Liver (tissue), 9 donors: ENCODE data around the gene ADGRD1. TPM values are rescaled to one million over a fixed set of nuclear protein-coding genes. Genes with fewer than 3 reads are reported as not detected.

Experiments used
- DNase-seq: peaks from one replicate; pipeline ENCODE4 v3.0.0-alpha.2; 2017; ENCODE audit warnings: low spot score
- H3K27ac ChIP-seq, 2 donors: one replicate each; pipeline ENCODE4 v1.7.0; 2013; ENCODE audit warnings: inconsistent platforms in 2 of 2, low read length in 2 of 2, control low read depth in 1 of 2, low read depth in 1 of 2, mild to moderate bottlenecking in 1 of 2
- H3K27me3 ChIP-seq, 4 donors: one replicate each; pipeline versions ENCODE4 v1.6.1 to v1.7.0; 2013; ENCODE audit warnings: low read length in 3 of 4, inconsistent platforms in 1 of 4, mild to moderate bottlenecking in 1 of 4, moderate library complexity in 1 of 4; ENCODE audit not compliant: control insufficient read depth in 4 of 4, insufficient read depth in 4 of 4
- H3K36me3 ChIP-seq, 4 donors: one replicate each; pipeline versions ENCODE4 v1.6.1 to v1.7.0; 2013; ENCODE audit warnings: low read length in 3 of 4, mild to moderate bottlenecking in 3 of 4, low read depth in 1 of 4, moderate library complexity in 1 of 4; ENCODE audit not compliant: control insufficient read depth in 4 of 4, insufficient read depth in 3 of 4
- H3K4me1 ChIP-seq, 4 donors: one replicate each; pipeline versions ENCODE4 v1.6.1 to v1.7.0; 2013; ENCODE audit warnings: low read length in 3 of 4, mild to moderate bottlenecking in 3 of 4, moderate library complexity in 1 of 4; ENCODE audit not compliant: control insufficient read depth in 4 of 4, insufficient read depth in 4 of 4
- H3K4me3 ChIP-seq, 3 donors: one replicate each; pipeline versions ENCODE4 v1.6.1 to v1.7.0; 2013; ENCODE audit warnings: low read length in 3 of 3, control low read depth in 1 of 3, low read depth in 1 of 3, mild to moderate bottlenecking in 1 of 3
- H3K9ac ChIP-seq, 2 donors: one replicate each; pipeline ENCODE4 v1.7.0; 2013; ENCODE audit warnings: low read length in 2 of 2, mild to moderate bottlenecking in 2 of 2, moderate library complexity in 2 of 2, control low read depth in 1 of 2, low read depth in 1 of 2
- H3K9me3 ChIP-seq, 4 donors: one replicate each; pipeline versions ENCODE4 v1.6.1 to v1.7.0; 2013; ENCODE audit warnings: low read length in 3 of 4; ENCODE audit not compliant: control insufficient read depth in 4 of 4
- EGR1 ChIP-seq, 2 donors: IDR thresholded peaks; 2 replicates each; pipeline ENCODE4 v1.6.1; 2016 to 2018; ENCODE audit warnings: antibody characterized with exemption in 2 of 2, low read depth in 2 of 2
- FOXA2 ChIP-seq: IDR thresholded peaks from 2 replicates; pipeline ENCODE4 v1.6.1; 2016; ENCODE audit warnings: antibody characterized with exemption
- GABPA ChIP-seq, 2 donors: IDR thresholded peaks in 1 of 2; conservative IDR thresholded peaks in 1 of 2; 2 replicates each; pipeline ENCODE4 v1.6.1; 2016; ENCODE audit warnings: antibody characterized with exemption in 2 of 2, mild to moderate bottlenecking in 1 of 2, moderate library complexity in 1 of 2
- HNF4A ChIP-seq, 2 donors: conservative IDR thresholded peaks; 2 replicates each; pipeline ENCODE4 v1.6.1; 2016; ENCODE audit warnings: antibody characterized with exemption in 2 of 2, mild to moderate bottlenecking in 2 of 2
- HNF4G ChIP-seq: IDR thresholded peaks from 2 replicates; pipeline ENCODE4 v1.6.1; 2016; ENCODE audit warnings: antibody characterized with exemption
- JUND ChIP-seq, 2 donors: IDR thresholded peaks; 2 replicates each; pipeline ENCODE4 v1.6.1; 2016; ENCODE audit warnings: antibody characterized with exemption in 2 of 2
- RAD21 ChIP-seq, 2 donors: IDR thresholded peaks; 2 replicates each; pipeline ENCODE4 v1.6.1; 2016; ENCODE audit warnings: antibody characterized with exemption in 2 of 2, mild to moderate bottlenecking in 2 of 2
- RXRA ChIP-seq, 2 donors: IDR thresholded peaks; 2 replicates each; pipeline ENCODE4 v1.6.1; 2017 to 2018; ENCODE audit warnings: antibody characterized with exemption in 2 of 2, mild to moderate bottlenecking in 1 of 2
- SP1 ChIP-seq: IDR thresholded peaks from 2 replicates; pipeline ENCODE4 v1.6.1; 2018; ENCODE audit warnings: antibody characterized with exemption, mild to moderate bottlenecking
- TAF1 ChIP-seq: conservative IDR thresholded peaks from 2 replicates; pipeline ENCODE4 v1.6.1; 2016; ENCODE audit warnings: antibody characterized with exemption, mild to moderate bottlenecking
- YY1 ChIP-seq: IDR thresholded peaks from 2 replicates; pipeline ENCODE4 v1.6.1; 2016; ENCODE audit warnings: antibody characterized with exemption, mild to moderate bottlenecking
- WGBS: extraction: QIAGEN DNeasy Blood & Tissue Kit; methylation state at CpG from one replicate; pipeline ENCODE4 v1.1.7; 2013; 5-methylcytosine and 5-hydroxymethylcytosine counted together
- polyA plus RNA-seq, 2 donors: library from polyadenylated mRNA; stranded (reverse) in 1 of 2; unstranded in 1 of 2; fragments of 200-250 nt in 1 of 2; fragments of >200 nt in 1 of 2; fragmentation: Nextera tagmentation in 1 of 2; extraction: Ambion mirVana in 1 of 2; gene quantifications; one replicate each; pipeline versions ENCODE4 v1.2.1 to v1.2.3, GENCODE V29; 2013 to 2015
- total RNA-seq, 2 donors: library from RNA; depleted of rRNA; stranded (reverse); fragments of >200 nt; gene quantifications; one replicate each; pipeline ENCODE4 v1.2.3, GENCODE V29; 2014
- TF ChIP-seq, protein P1 (sequence below): IDR thresholded peaks from 2 replicates; pipeline ENCODE4 v1.6.1; 2016; ENCODE audit warnings: antibody characterized with exemption
- TF ChIP-seq, protein P2 (sequence below): IDR thresholded peaks from 2 replicates; pipeline ENCODE4 v1.6.1; 2016; ENCODE audit warnings: antibody characterized with exemption
- TF ChIP-seq, protein P3 (sequence below): IDR thresholded peaks from 2 replicates; pipeline ENCODE4 v1.6.1; 2016; ENCODE audit warnings: antibody characterized with exemption
- TF ChIP-seq, protein P4 (sequence below): IDR thresholded peaks from 2 replicates; pipeline ENCODE4 v1.6.1; 2016; ENCODE audit warnings: antibody characterized with exemption, mild to moderate bottlenecking
- TF ChIP-seq, protein P5 (sequence below): fragments of 150-350 bp; IDR thresholded peaks from 2 replicates; pipeline ENCODE4 v1.5.1; 2017; ENCODE audit warnings: improper control_type of control experiment, low read depth, low read length; ENCODE audit not compliant: missing input control
- donor health status: healthy.
- donor health status: healthy.
- donor health status: healthy.
- donor health status: healthy.
- donor health status: healthy.

Gene ADGRD1
- total and polyA plus RNA-seq, 4 donors, result 2.7 to 7.1 (median 4.6) TPM

DNA sequence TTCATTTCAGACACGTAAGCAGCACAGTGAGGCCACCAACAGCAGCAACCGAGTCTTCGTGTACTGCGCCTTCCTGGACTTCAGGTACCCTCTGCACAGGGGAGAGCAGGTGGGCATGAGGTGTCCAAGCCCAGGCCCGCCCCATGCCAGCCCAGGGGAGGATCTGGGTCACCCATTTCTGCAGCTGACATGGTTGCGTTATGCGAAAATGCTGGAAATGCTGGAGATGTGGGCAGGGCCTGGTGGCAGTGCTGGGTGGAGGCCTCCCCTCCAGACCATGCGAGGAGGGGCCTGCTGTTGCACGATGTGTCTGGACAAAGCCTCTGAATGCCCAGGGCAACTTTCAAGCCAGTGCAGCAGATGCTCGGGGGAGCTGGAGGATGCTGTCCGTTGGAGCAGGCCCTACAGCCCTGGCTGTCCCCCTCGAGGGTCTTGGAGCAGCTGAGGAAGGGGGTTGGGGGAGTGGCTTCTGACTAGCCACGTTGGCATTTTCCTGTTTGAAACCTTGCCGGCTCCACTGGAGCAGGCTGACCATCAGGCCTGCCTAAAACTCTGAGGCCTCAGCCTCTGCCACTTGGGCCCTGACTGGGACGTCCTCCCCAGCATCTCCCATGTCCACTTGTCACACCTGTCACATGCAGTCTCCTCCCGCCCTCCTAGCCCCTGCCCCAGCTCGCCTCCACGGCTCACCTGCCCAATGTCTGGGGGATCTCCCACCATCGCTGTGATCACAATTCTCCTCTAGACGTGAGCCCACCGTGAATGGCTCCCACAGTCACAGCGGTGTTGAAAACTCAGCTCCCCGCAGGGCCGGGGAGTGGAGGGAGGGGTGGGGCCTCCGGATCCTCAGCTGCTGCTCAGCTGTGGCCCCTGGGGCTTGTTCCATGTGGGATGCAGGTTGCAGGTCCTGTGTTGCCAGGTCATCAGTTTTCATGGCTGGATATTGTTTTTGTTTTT is 123.4 kb downstream of the ADGRD1 start:
- Histone ChIP-seq H3K9ac (no peak overlapping the region), H3K36me3 (no peaks in the 10 kb centered on the region), H3K9me3 (peaks cover 0 to 4% (median 2%) of the 10 kb centered on the region in 4 donors), H3K27ac (no peak overlapping the region), H3K27me3 (no peaks in the 10 kb centered on the region), H3K4me3 (no peak overlapping the region), H3K4me1 (no peaks in the 10 kb centered on the region)
- DNase-seq, result no peak
- TF ChIP-seq, protein P1, sequence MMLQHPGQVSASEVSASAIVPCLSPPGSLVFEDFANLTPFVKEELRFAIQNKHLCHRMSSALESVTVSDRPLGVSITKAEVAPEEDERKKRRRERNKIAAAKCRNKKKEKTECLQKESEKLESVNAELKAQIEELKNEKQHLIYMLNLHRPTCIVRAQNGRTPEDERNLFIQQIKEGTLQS, result no peak
- TF ChIP-seq EGR1 (IDR thresholded peaks at IDR 0.05; ENCODE audit: low read depth in 2 of 2) (no peak), GABPA (IDR thresholded peaks at IDR 0.05 in 1 of 2, conservative IDR thresholded peaks at IDR 0.05 in 1 of 2) (no peak), RXRA (IDR thresholded peaks at IDR 0.05) (no peak), HNF4G (no peak), RAD21 (IDR thresholded peaks at IDR 0.05) (no peak), SP1 (no peak)
- TF ChIP-seq, protein P2, sequence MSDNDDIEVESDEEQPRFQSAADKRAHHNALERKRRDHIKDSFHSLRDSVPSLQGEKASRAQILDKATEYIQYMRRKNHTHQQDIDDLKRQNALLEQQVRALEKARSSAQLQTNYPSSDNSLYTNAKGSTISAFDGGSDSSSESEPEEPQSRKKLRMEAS, result no peak
- TF ChIP-seq, protein P3, sequence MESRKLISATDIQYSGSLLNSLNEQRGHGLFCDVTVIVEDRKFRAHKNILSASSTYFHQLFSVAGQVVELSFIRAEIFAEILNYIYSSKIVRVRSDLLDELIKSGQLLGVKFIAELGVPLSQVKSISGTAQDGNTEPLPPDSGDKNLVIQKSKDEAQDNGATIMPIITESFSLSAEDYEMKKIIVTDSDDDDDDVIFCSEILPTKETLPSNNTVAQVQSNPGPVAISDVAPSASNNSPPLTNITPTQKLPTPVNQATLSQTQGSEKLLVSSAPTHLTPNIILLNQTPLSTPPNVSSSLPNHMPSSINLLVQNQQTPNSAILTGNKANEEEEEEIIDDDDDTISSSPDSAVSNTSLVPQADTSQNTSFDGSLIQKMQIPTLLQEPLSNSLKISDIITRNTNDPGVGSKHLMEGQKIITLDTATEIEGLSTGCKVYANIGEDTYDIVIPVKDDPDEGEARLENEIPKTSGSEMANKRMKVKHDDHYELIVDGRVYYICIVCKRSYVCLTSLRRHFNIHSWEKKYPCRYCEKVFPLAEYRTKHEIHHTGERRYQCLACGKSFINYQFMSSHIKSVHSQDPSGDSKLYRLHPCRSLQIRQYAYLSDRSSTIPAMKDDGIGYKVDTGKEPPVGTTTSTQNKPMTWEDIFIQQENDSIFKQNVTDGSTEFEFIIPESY, result no peak
- WGBS, result 86% methylated on average over 25 of the region's 25 CpGs

DNA sequence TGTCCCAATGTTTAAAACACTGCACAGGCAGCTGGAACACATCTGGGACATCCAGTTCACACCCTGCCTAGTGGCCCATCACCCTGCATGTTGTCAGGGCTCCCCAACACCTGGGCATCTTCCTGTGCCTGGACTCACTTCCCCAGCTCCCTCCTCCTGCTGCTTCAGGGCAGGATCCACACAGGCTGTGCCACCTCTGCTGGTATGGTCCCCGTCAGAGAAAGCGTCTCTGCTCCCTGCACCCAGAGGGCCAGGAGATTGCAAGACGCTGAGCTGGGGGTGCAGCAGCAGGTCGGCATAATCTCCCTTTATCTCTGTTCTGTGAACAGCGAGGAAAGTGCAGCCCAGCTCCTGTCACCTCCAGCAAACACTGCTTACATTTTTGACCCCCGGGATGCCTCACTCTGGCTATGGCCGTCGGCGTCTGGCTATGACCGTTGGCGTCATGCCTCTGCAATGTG is 124.3 kb downstream of the ADGRD1 start:
- Histone ChIP-seq H3K4me1 (no peaks in the 10 kb centered on the region), H3K27ac (no peak overlapping the region), H3K9me3 (peaks cover 0 to 4% (median 1%) of the 10 kb centered on the region in 4 donors), H3K9ac (no peak overlapping the region), H3K36me3 (no peaks in the 10 kb centered on the region), H3K4me3 (no peak overlapping the region), H3K27me3 (no peaks in the 10 kb centered on the region)
- WGBS, result 78% methylated on average over 11 of the region's 11 CpGs
- no peak for DNase-seq
- TF ChIP-seq, protein P3, result no peak
- TF ChIP-seq, protein P2, result no peak
- TF ChIP-seq, protein P1, result no peak
- TF ChIP-seq GABPA (IDR thresholded peaks at IDR 0.05 in 1 of 2, conservative IDR thresholded peaks at IDR 0.05 in 1 of 2) (no peak), FOXA2 (no peak), JUND (IDR thresholded peaks at IDR 0.05) (no peak), HNF4G (no peak), TAF1 (no peak), HNF4A (conservative IDR thresholded peaks at IDR 0.05) (no peak), YY1 (no peak), RXRA (IDR thresholded peaks at IDR 0.05) (no peak), SP1 (no peak)
- TF ChIP-seq, protein P4, sequence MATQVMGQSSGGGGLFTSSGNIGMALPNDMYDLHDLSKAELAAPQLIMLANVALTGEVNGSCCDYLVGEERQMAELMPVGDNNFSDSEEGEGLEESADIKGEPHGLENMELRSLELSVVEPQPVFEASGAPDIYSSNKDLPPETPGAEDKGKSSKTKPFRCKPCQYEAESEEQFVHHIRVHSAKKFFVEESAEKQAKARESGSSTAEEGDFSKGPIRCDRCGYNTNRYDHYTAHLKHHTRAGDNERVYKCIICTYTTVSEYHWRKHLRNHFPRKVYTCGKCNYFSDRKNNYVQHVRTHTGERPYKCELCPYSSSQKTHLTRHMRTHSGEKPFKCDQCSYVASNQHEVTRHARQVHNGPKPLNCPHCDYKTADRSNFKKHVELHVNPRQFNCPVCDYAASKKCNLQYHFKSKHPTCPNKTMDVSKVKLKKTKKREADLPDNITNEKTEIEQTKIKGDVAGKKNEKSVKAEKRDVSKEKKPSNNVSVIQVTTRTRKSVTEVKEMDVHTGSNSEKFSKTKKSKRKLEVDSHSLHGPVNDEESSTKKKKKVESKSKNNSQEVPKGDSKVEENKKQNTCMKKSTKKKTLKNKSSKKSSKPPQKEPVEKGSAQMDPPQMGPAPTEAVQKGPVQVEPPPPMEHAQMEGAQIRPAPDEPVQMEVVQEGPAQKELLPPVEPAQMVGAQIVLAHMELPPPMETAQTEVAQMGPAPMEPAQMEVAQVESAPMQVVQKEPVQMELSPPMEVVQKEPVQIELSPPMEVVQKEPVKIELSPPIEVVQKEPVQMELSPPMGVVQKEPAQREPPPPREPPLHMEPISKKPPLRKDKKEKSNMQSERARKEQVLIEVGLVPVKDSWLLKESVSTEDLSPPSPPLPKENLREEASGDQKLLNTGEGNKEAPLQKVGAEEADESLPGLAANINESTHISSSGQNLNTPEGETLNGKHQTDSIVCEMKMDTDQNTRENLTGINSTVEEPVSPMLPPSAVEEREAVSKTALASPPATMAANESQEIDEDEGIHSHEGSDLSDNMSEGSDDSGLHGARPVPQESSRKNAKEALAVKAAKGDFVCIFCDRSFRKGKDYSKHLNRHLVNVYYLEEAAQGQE, result no peak
- TF ChIP-seq, protein P5, sequence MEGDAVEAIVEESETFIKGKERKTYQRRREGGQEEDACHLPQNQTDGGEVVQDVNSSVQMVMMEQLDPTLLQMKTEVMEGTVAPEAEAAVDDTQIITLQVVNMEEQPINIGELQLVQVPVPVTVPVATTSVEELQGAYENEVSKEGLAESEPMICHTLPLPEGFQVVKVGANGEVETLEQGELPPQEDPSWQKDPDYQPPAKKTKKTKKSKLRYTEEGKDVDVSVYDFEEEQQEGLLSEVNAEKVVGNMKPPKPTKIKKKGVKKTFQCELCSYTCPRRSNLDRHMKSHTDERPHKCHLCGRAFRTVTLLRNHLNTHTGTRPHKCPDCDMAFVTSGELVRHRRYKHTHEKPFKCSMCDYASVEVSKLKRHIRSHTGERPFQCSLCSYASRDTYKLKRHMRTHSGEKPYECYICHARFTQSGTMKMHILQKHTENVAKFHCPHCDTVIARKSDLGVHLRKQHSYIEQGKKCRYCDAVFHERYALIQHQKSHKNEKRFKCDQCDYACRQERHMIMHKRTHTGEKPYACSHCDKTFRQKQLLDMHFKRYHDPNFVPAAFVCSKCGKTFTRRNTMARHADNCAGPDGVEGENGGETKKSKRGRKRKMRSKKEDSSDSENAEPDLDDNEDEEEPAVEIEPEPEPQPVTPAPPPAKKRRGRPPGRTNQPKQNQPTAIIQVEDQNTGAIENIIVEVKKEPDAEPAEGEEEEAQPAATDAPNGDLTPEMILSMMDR, result no peak
